T-helper 1 cell treated with Interleukin-12 subunit alpha and Interleukin-12 subunit beta and Interleukin-4 antibody, amounts not matched to agents 30 μg/mL and 1 μg/mL, for 36 hours (primary cell): ENCODE data around the gene ANKRD31.
"Not testable (repeated sequence)": the region's sequence is repeated elsewhere in the genome, so short reads cannot be mapped to it uniquely, and the experiment has no call there.

Source experiments
- H3K27ac Mint-ChIP-seq: one replicate; pipeline ENCODE4 v1.8.0; 2021; ENCODE audit warnings: mild to moderate bottlenecking, mixed read lengths
- H3K27me3 Mint-ChIP-seq: one replicate; pipeline ENCODE4 v1.8.0; 2021; ENCODE audit warnings: low read depth, mixed read lengths
- H3K36me3 Mint-ChIP-seq: one replicate; pipeline ENCODE4 v1.8.0; 2021; ENCODE audit warnings: low read depth, mixed read lengths
- H3K4me1 Mint-ChIP-seq: one replicate; pipeline ENCODE4 v1.8.0; 2021; ENCODE audit warnings: low read depth, mixed read lengths
- H3K4me3 Mint-ChIP-seq: one replicate; pipeline ENCODE4 v1.8.0; 2021; ENCODE audit warnings: mild to moderate bottlenecking, moderate library complexity, mixed read lengths
- H3K9me3 Mint-ChIP-seq: one replicate; pipeline ENCODE4 v1.8.0; 2021; ENCODE audit warnings: mixed read lengths

ANKRD31 gene

DNA sequence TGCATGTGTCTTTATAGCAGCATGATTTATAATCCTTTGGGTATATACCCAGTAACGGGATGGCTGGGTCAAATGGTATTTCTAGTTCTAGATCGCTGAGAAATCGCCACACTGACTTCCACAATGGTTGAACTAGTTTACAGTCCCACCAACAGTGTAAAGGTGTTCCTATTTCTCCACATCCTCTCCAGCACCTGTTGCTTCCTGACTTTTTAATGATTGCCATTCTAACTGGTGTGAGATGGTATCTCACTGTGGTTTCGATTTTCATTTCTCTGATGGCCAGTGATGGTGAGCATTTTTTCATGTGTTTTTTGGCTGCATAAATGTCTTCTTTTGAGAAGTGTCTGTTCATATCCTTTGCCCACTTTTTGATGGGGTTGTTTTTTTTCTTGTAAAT is 13.8 kb upstream of the ANKRD31 start:
- peaks cover 11% of the 10 kb centered on the region for H3K27me3 Mint-ChIP-seq
- H3K27ac Mint-ChIP-seq, H3K36me3 Mint-ChIP-seq, H3K9me3 Mint-ChIP-seq, H3K4me3 Mint-ChIP-seq, H3K4me1 Mint-ChIP-seq: not testable (repeated sequence)

DNA sequence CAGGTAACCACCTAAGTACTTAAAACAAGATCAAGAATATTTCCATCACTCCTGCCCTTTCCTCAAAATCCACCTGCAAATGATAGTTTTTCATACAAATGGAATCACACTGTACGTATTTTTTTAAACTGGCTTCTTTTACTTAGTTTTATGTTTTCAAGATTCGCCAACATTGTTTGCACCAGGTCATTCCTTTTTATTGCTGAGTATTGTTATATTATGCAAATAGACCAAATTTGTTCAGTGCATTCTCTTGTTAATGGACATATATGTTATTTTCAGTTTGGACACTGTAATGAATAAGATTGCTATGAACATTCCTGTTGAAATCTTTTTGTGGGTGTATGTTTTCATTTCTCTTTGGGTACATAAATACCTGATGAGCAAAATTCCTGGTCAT is 8.3 kb upstream of the ANKRD31 start:
- Mint-ChIP-seq H3K4me3 (no peak overlapping the region), H3K27me3 (peaks cover 18% of the 10 kb centered on the region), H3K9me3 (no peaks in the 10 kb centered on the region)

DNA sequence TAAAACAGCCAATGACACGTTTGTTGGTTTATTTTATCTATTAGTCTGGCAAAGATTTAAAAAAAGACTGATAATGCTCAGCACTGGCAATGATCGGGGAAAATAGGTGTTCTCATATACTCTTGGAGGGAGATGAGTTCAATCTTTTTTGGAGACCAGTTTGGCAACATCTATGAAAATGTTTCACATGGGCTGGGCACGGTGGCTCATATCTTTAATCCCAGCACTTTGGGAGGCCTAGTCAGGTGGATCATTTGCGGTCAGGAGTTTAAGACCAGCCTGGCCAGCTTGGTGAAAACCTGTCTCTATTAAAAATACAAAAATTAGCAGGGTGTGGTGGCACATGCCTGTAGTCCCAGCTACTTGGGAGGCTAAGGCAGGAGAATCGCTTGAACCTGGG is 6.8 kb upstream of the ANKRD31 start:
- Mint-ChIP-seq H3K27ac (no peak overlapping the region), H3K36me3 (no peaks in the 10 kb centered on the region), H3K4me1 (no peaks in the 10 kb centered on the region), H3K9me3 (no peaks in the 10 kb centered on the region), H3K27me3 (peaks cover 12% of the 10 kb centered on the region), H3K4me3 (no peak overlapping the region)

More for the DNA sequence above, 8.3 kb upstream of the ANKRD31 start:
- Mint-ChIP-seq H3K36me3 (no peaks in the 10 kb centered on the region), H3K4me1 (no peaks in the 10 kb centered on the region), H3K27ac (no peak overlapping the region)

DNA sequence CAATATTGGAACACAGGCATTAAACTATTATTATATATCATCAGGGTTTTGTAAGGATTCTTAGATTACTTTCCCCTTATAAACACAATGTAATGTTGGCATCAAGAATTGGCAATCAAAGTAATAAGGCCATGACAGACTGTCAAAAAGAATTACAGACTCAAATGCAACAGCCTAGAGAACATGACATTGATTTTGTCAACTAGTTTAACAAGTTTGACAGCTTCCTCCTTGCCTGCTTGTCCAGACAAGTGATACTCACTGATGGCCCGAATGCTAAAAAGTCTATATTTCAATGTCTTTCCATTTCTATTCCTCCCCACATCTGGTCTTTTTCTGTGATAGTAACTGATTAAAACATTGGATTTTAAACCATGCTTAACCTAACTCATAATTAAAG is 6.4 kb upstream of the ANKRD31 start:
- Mint-ChIP-seq H3K9me3 (no peaks in the 10 kb centered on the region), H3K4me3 (no peak overlapping the region), H3K27ac (no peak overlapping the region)

DNA sequence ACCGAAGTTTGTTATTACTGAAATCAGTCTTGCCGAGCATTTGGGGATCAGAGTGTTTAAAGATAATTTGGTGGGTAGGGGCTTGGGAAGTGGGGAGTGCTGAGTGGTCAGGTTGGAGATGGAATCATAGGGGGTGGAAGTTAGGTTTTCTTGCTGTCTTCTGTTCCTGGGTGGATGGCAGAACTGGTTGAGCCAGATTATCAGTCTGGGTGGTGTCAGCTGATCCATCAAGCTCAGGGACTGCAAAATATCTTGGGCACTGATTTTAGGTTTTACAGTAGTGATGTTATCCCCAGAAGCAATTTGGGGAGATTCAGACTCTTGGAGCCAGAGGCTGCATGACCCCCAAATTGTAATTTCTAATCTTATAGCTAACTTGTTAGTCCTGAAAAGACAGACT is 5.4 kb upstream of the ANKRD31 start:
- Mint-ChIP-seq H3K27me3 (peaks cover 12% of the 10 kb centered on the region), H3K4me1 (peaks cover 2% of the 10 kb centered on the region), H3K27ac (no peak overlapping the region), H3K9me3 (no peaks in the 10 kb centered on the region), H3K36me3 (no peaks in the 10 kb centered on the region), H3K4me3 (no peak overlapping the region)

More for the DNA sequence above, 6.4 kb upstream of the ANKRD31 start:
- H3K27me3 Mint-ChIP-seq, result peaks cover 12% of the 10 kb centered on the region
- H3K4me1 Mint-ChIP-seq, result no peaks in the 10 kb centered on the region
- no peaks in the 10 kb centered on the region for H3K36me3 Mint-ChIP-seq

DNA sequence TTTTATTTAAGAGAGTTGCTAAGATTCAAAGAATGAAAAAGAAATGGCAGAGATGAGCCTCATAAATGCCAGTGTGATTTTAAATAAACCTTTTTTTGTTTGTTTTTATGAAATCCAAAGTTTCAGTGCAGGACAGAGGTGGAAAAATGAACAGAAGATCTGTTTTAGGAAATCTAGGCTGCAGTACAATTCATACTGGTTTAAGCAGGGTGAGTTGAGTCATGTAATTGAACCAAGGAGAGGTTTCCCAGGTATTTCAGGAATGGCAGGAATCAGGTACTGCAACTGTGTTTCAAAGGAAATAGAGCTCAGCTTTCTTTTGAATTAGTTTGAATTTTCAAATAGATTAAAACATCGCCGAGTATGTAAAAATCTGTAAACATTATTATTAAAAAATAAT is 3.0 kb upstream of the ANKRD31 start:
- H3K4me1 Mint-ChIP-seq, result peaks cover 9% of the 10 kb centered on the region
- no peak overlapping the region for H3K4me3 Mint-ChIP-seq
- H3K27ac Mint-ChIP-seq, result no peak overlapping the region
- no peaks in the 10 kb centered on the region for H3K9me3 Mint-ChIP-seq
- H3K36me3 Mint-ChIP-seq, result no peaks in the 10 kb centered on the region
- peaks cover 8% of the 10 kb centered on the region for H3K27me3 Mint-ChIP-seq

DNA sequence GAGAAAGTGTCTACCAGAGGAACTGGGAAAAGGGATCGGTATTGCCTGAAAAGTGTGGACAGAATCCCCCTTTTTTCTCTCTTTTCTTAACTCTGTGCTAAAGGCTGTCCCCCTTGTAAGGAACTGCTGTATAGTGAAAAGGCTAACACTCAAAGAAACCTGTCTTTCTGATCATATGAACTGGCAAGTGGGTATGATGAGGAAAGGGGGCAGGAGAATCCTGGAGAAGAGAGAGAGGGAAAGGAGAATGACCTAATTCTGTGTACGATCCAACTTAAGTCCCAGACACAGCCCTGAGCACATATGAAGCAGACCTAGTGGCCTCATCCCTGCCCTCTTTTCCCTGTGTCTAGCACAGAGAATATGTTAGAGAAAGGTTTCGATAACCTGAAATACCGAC is 967 bp downstream of the ANKRD31 start:
- Mint-ChIP-seq H3K4me3 (no peak overlapping the region), H3K27me3 (no peaks in the 10 kb centered on the region)

DNA sequence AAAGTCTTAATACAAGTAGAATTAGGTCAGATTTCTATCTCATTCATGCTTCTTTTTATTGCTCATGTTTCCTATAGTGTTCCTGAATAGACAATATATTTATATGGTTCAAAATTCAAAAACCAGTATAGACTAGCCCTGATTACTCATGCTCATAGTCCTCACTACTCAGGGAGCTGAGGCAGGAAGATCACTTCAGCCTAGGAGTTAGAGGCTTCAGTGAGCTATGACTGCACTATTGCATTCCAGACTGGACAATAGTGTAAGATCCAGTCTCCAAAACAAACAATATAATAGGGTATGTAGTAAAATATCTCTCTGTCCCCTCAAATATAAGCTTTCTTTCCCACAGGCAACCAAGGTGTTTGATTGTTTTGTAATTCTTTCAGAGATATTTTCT is 2.4 kb downstream of the ANKRD31 start:
- Mint-ChIP-seq H3K4me3 (no peak overlapping the region), H3K27ac (no peak overlapping the region), H3K36me3 (no peaks in the 10 kb centered on the region), H3K9me3 (no peaks in the 10 kb centered on the region), H3K27me3 (no peaks in the 10 kb centered on the region), H3K4me1 (peaks cover 9% of the 10 kb centered on the region)

More for the DNA sequence above, 967 bp downstream of the ANKRD31 start:
- H3K9me3 Mint-ChIP-seq, result no peaks in the 10 kb centered on the region
- H3K4me1 Mint-ChIP-seq, result peaks cover 9% of the 10 kb centered on the region
- no peaks in the 10 kb centered on the region for H3K36me3 Mint-ChIP-seq
- no peak overlapping the region for H3K27ac Mint-ChIP-seq

DNA sequence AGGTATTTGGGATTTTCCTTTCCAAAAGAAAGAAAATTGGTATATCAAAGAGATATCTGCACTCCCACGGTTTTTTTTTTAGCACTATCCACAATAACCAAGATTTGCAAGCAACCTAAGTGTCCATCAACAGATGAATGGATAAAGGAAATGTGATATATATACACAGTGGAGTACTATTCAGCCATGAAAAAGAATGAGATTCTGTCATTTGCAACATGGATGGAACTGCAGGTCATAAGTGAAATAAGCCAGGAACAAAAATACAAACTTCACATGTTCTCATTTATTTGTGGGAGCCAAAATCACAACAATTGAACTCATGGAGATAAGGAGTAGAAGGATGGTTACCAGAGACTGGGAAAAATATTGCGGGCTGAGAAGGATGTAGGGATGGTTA is 9.8 kb downstream of the ANKRD31 start:
- Mint-ChIP-seq H3K4me1 (no peaks in the 10 kb centered on the region), H3K4me3 (no peak overlapping the region), H3K27me3 (no peaks in the 10 kb centered on the region), H3K27ac (no peak overlapping the region), H3K36me3 (no peaks in the 10 kb centered on the region), H3K9me3 (no peaks in the 10 kb centered on the region)

DNA sequence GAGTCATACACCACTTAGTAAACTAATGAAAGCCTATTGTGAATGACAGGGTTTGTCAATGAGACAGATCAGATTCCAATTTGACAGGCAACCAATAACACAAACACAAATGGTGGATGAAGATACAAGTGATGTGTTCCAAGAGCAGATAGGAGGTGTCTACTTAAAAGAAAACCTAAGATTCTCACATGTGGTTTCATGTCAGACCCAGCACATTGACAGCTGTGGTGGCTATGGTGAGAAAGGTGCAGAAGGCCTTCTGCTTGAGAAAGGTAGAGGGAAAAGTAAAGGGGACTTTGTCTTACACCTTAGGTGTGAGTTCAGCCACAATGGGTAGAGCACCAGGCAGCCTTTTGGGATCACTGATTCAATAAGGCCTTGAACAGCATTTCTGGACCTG is 11.2 kb downstream of the ANKRD31 start:
- H3K4me1 Mint-ChIP-seq, result no peaks in the 10 kb centered on the region
- no peaks in the 10 kb centered on the region for H3K27me3 Mint-ChIP-seq
- H3K9me3 Mint-ChIP-seq, result no peaks in the 10 kb centered on the region
- no peak overlapping the region for H3K4me3 Mint-ChIP-seq
- H3K36me3 Mint-ChIP-seq, result no peaks in the 10 kb centered on the region
- H3K27ac Mint-ChIP-seq, result no peak overlapping the region

DNA sequence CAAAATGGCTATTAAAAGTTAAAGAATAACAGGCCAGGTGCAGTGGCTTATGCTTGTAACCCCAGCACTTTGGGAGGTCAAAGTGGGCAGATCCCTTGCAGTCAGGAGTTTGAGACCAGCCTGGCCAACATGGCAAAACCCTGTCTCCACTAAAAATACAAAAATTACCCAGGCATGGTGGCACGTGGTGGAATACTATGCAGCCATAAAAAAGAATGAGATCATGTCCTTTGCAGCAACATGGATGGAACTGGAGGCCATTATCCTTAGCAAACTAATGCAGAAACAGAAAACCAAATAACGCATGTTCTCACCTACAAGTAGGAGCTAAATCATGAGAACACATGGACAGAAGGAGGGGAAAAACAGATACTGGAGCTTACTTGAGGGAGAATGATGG is 15.9 kb downstream of the ANKRD31 start:
- H3K4me3 Mint-ChIP-seq, H3K27me3 Mint-ChIP-seq, H3K36me3 Mint-ChIP-seq, H3K27ac Mint-ChIP-seq, H3K4me1 Mint-ChIP-seq: not testable (repeated sequence)
- peaks cover 17% of the 10 kb centered on the region for H3K9me3 Mint-ChIP-seq

DNA sequence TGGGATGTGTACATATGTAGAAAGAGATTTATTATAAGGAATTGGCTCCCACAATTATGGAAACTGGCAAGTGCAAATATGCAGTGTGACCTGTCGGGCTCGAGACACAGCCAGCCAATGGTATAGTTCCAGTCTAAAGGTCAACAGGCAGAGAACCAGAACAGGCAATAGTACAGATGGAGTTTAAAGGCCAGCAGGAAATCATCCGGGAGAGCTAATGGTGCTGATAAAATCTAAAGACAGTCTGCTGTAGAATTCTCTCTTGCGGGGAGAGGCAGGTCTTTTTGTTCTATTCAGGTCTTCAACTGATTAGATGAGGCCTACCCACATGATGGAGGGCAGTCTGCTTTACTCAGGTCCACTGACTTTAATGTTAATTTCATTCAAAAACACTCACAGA is 21.8 kb downstream of the ANKRD31 start:
- H3K4me1 Mint-ChIP-seq, result no peaks in the 10 kb centered on the region
- peaks cover 17% of the 10 kb centered on the region for H3K9me3 Mint-ChIP-seq
- H3K4me3 Mint-ChIP-seq, result no peak overlapping the region
- no peak overlapping the region for H3K27ac Mint-ChIP-seq
- H3K36me3 Mint-ChIP-seq, result no peaks in the 10 kb centered on the region
- H3K27me3 Mint-ChIP-seq, result no peaks in the 10 kb centered on the region

DNA sequence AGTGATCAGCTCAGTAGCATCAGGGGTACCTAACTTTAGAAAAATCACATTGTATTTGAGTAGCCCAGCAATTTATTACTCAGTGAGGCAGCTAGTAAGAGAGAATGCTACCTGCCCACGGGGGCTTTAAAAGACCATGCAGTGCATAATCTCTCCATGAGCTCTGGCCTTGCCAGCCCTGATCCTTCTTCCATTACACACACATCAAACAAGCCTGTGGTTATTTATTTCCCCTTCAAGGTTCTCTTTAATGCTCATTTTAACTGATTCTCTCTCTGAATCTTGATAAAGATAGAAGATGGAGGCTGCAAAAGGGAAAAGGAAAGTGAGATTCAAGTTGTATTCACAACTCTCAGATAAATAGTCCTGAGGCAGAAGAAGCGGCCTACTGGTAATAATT is 22.3 kb downstream of the ANKRD31 start:
- Mint-ChIP-seq H3K36me3 (no peaks in the 10 kb centered on the region), H3K27me3 (no peaks in the 10 kb centered on the region), H3K4me1 (no peaks in the 10 kb centered on the region), H3K27ac (no peak overlapping the region), H3K4me3 (no peak overlapping the region), H3K9me3 (peaks cover 17% of the 10 kb centered on the region)

DNA sequence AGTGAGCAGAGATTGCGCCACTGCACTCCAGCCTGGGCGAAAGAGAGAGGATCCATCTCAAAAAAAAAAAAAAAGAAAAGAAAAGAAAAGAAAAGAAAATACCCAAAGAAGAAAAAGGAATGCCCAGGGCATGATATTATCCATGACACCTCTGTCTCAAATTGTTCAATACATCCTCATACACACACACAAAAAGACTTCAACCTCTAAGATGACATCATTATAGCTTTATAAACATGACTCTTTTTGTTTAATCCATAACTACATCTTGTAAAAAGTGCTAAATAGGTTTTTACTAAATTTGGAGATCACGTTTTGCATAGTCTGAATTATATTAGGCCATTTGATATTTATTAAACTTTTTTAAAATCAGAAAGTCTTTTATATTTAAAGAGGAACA is 33.1 kb downstream of the ANKRD31 start:
- Mint-ChIP-seq H3K36me3 (no peaks in the 10 kb centered on the region), H3K4me3 (no peak overlapping the region), H3K9me3 (no peaks in the 10 kb centered on the region)

DNA sequence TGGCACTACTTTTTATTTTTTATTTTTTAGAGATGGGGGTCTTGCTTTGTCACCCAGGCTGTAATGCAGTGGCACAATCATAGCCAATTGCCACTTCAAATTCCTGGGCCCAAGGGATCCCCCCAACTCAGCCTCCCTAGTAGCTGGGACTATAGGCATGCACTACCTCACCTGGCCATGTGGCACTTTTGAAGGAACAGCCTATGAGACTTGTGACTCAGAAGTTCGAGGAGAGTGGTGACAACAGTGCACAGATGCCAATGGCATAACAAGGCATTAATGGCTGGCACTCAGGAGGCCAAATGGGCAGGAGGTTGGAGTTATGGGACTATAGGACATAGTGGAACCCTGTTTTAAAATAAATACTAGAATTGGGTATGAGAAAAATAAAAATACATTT is 33.7 kb downstream of the ANKRD31 start:
- no peaks in the 10 kb centered on the region for H3K27me3 Mint-ChIP-seq
- no peaks in the 10 kb centered on the region for H3K36me3 Mint-ChIP-seq
- no peak overlapping the region for H3K4me3 Mint-ChIP-seq
- H3K27ac Mint-ChIP-seq, result no peak overlapping the region
- no peaks in the 10 kb centered on the region for H3K4me1 Mint-ChIP-seq
- H3K9me3 Mint-ChIP-seq, result no peaks in the 10 kb centered on the region

More for the DNA sequence above, 33.1 kb downstream of the ANKRD31 start:
- no peaks in the 10 kb centered on the region for H3K27me3 Mint-ChIP-seq
- H3K27ac Mint-ChIP-seq, result no peak overlapping the region
- H3K4me1 Mint-ChIP-seq, result no peaks in the 10 kb centered on the region

DNA sequence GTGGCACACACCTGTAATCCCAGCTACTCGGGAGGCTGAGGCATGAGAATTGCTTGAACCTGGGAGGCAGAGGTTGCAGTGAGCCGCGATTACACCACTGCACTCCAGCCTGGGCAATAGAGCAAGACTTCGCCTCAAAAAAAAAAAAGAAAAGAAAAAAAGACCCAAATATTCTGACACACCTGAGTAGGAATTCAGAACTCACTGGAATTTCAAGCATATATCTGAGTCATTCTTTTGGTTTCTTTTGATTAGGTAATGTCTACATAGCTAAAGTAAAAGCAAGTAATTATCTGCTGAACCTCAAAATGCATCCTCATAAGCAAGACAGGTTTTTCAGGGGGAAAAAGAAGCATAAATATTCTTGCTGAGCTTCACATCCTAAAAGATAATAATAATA is 35.9 kb downstream of the ANKRD31 start:
- Mint-ChIP-seq H3K4me3 (no peak overlapping the region), H3K9me3 (no peaks in the 10 kb centered on the region), H3K27ac (no peak overlapping the region), H3K4me1 (no peaks in the 10 kb centered on the region), H3K36me3 (no peaks in the 10 kb centered on the region), H3K27me3 (no peaks in the 10 kb centered on the region)
